ENCODE measurements around the gene EMC8. TPM values are rescaled to one million over a fixed set of nuclear protein-coding genes. Genes with fewer than 3 reads are reported as not detected.

Gene EMC8
- total RNA-seq, 1 donor from 2014 or later = 26.3 TPM

- DNase-seq (ENCODE audit: low read depth) (no peak), FAIRE-seq (no peak)
- TF ChIP-seq CTCF (IDR thresholded peaks at IDR 0.05; ENCODE audit: insufficient read depth, low read length, severe bottlenecking) = no peak
- Histone ChIP-seq H3K27me3 (ENCODE audit: control insufficient read depth, insufficient read depth, low read length) (no peaks in the 10 kb centered on the region), H3K36me3 (ENCODE audit: control insufficient read depth, insufficient read depth, low read length) (peaks cover 26% of the 10 kb centered on the region), H3K4me3 (ENCODE audit: low read depth, low read length) (peak overlapping the region; percentile 97)
Observed at GRCh38 chr16:85800321-85800669, 951 bp upstream of the EMC8 start.

DNA sequence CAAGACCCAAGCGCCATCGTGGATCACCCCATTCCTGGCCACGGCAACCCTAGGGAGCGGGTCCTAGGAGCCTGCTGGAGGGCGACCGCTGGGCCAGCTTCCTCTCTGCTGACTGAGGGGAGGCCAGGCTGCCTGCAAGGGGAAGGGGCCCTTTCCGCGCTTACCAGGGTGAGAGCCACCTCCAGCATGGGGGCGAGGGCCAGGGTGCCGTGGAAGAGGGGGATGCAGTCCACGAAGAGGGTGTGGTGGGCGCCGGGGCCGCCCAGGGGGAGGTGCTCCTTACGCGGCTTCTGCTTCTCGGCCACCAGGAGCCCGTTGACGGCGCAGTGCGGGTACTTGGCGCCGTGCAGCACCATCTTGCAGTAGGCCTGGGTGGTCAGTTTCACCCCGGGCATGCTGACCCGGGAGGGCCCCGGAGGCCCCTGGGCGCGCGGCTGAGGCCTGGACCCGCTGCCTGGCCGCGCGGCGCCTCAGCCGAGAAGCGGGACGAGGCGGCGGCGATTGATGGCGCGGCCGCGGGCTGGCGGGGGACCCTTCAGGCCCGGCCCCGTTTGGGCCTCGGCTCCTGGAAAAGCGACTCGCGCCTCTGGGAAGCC is 345 bp downstream of the EMC8 start:
- peak overlapping the region; percentile 97 for H3K4me3 ChIP-seq (ENCODE audit: low read depth, low read length)
- FAIRE-seq (no peak), DNase-seq (ENCODE audit: low read depth) (peak; percentile 10)
- TF ChIP-seq CTCF (IDR thresholded peaks at IDR 0.05; ENCODE audit: insufficient read depth, low read length, severe bottlenecking) = peak; percentile 25
- peaks cover 26% of the 10 kb centered on the region for H3K36me3 ChIP-seq (ENCODE audit: control insufficient read depth, insufficient read depth, low read length)
- no peaks in the 10 kb centered on the region for H3K27me3 ChIP-seq (ENCODE audit: control insufficient read depth, insufficient read depth, low read length)

- H3K4me3 ChIP-seq (ENCODE audit: low read depth, low read length) = peak overlapping the region; percentile 97
- FAIRE-seq (no peak), DNase-seq (ENCODE audit: low read depth) (peak; percentile 18)
- peaks cover 25% of the 10 kb centered on the region for H3K36me3 ChIP-seq (ENCODE audit: control insufficient read depth, insufficient read depth, low read length)
- TF ChIP-seq CTCF (IDR thresholded peaks at IDR 0.05; ENCODE audit: insufficient read depth, low read length, severe bottlenecking) = no peak
- H3K27me3 ChIP-seq (ENCODE audit: control insufficient read depth, insufficient read depth, low read length) = no peaks in the 10 kb centered on the region
Observed at GRCh38 chr16:85798283-85798776, 1.0 kb downstream of the EMC8 start.

- FAIRE-seq = no peak
- no peaks in the 10 kb centered on the region for H3K27me3 ChIP-seq (ENCODE audit: control insufficient read depth, insufficient read depth, low read length)
- peaks cover 22% of the 10 kb centered on the region for H3K36me3 ChIP-seq (ENCODE audit: control insufficient read depth, insufficient read depth, low read length)
- no peak for DNase-seq (ENCODE audit: low read depth)
- TF ChIP-seq CTCF (IDR thresholded peaks at IDR 0.05; ENCODE audit: insufficient read depth, low read length, severe bottlenecking) = no peak
- no peak overlapping the region for H3K4me3 ChIP-seq (ENCODE audit: low read depth, low read length)
Observed at GRCh38 chr16:85796599-85796998, 2.7 kb downstream of the EMC8 start.

DNA sequence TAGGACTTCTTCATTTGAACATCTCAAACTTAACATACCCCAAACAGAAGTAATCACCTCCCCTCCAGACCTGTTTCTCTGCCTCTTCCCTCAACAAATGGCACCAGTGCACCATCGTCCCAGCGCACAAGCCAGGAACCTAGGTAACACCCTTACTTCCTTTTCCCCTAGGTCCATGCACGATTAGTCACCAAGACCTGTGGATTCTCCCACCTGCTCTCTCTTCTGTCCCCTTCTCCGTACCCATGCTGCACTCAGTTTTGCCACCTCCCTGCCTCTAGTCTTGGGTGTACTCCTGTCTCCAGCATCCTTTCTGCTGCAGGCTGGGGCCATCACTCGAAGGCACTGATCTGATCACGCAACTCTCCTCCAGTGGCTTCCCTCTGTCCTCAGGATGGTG is 3.2 kb downstream of the EMC8 start:
- Histone ChIP-seq H3K27me3 (ENCODE audit: control insufficient read depth, insufficient read depth, low read length) (no peaks in the 10 kb centered on the region), H3K36me3 (ENCODE audit: control insufficient read depth, insufficient read depth, low read length) (peaks cover 21% of the 10 kb centered on the region), H3K4me3 (ENCODE audit: low read depth, low read length) (no peak overlapping the region)
- FAIRE-seq (no peak), DNase-seq (ENCODE audit: low read depth) (no peak)
- no peak for TF ChIP-seq CTCF (IDR thresholded peaks at IDR 0.05; ENCODE audit: insufficient read depth, low read length, severe bottlenecking)

GRCh38 chr16:85794696-85795095 is 4.6 kb downstream of the EMC8 start:
- peaks cover 20% of the 10 kb centered on the region for H3K36me3 ChIP-seq (ENCODE audit: control insufficient read depth, insufficient read depth, low read length)
- H3K4me3 ChIP-seq (ENCODE audit: low read depth, low read length) = no peak overlapping the region
- no peak for TF ChIP-seq CTCF (IDR thresholded peaks at IDR 0.05; ENCODE audit: insufficient read depth, low read length, severe bottlenecking)
- no peak for DNase-seq (ENCODE audit: low read depth)
- no peak for FAIRE-seq
- no peaks in the 10 kb centered on the region for H3K27me3 ChIP-seq (ENCODE audit: control insufficient read depth, insufficient read depth, low read length)
